ENCODE data around the gene KLHDC2. TPM values are rescaled to one million over a fixed set of nuclear protein-coding genes. Genes with fewer than 3 reads are reported as not detected.
"Not testable (repeated sequence)": the region's sequence is repeated elsewhere in the genome, so short reads cannot be mapped to it uniquely, and the experiment has no call there.

Gene KLHDC2
- polyA plus RNA-seq (ENCODE audit: insufficient read length in 10 of 10): 10 to 100 TPM; 64.3 to 76.7 (median 70.4) TPM
- long read RNA-seq, donor 1, full-length matches to known transcripts: 13 of 52 reads
- long read RNA-seq, donor 1, partial matches to known transcripts: 39 of 52 reads
- long read RNA-seq, donor 1, other reads (novel, unspliced or antisense): 0 of 52 reads
- long read RNA-seq, donor 2, full-length matches to known transcripts: 22 of 22 reads
- long read RNA-seq, donor 2, partial matches to known transcripts: 0 of 22 reads
- long read RNA-seq, donor 2, other reads (novel, unspliced or antisense): 0 of 22 reads
- long read RNA-seq, donor 3: 0 reads
- long read RNA-seq, donor 4, full-length matches to known transcripts: 8 of 53 reads
- long read RNA-seq, donor 4, partial matches to known transcripts: 45 of 53 reads
- long read RNA-seq, donor 4, other reads (novel, unspliced or antisense): 0 of 53 reads
- long read RNA-seq, donor 5, full-length matches to known transcripts: 9 of 19 reads
- long read RNA-seq, donor 5, partial matches to known transcripts: 10 of 19 reads
- long read RNA-seq, donor 5, other reads (novel, unspliced or antisense): 0 of 19 reads
- long read RNA-seq, donor 6, full-length matches to known transcripts: 25 of 25 reads
- long read RNA-seq, donor 6, partial matches to known transcripts: 0 of 25 reads
- long read RNA-seq, donor 6, other reads (novel, unspliced or antisense): 0 of 25 reads
- long read RNA-seq, donor 7, full-length matches to known transcripts: 13 of 13 reads
- long read RNA-seq, donor 7, partial matches to known transcripts: 0 of 13 reads
- long read RNA-seq, donor 7, other reads (novel, unspliced or antisense): 0 of 13 reads
- long read RNA-seq, donor 8, full-length matches to known transcripts: 21 of 65 reads
- long read RNA-seq, donor 8, partial matches to known transcripts: 44 of 65 reads
- long read RNA-seq, donor 8, other reads (novel, unspliced or antisense): 0 of 65 reads
- long read RNA-seq, donor 9, full-length matches to known transcripts: 3 of 3 reads
- long read RNA-seq, donor 9, partial matches to known transcripts: 0 of 3 reads
- long read RNA-seq, donor 9, other reads (novel, unspliced or antisense): 0 of 3 reads

DNA sequence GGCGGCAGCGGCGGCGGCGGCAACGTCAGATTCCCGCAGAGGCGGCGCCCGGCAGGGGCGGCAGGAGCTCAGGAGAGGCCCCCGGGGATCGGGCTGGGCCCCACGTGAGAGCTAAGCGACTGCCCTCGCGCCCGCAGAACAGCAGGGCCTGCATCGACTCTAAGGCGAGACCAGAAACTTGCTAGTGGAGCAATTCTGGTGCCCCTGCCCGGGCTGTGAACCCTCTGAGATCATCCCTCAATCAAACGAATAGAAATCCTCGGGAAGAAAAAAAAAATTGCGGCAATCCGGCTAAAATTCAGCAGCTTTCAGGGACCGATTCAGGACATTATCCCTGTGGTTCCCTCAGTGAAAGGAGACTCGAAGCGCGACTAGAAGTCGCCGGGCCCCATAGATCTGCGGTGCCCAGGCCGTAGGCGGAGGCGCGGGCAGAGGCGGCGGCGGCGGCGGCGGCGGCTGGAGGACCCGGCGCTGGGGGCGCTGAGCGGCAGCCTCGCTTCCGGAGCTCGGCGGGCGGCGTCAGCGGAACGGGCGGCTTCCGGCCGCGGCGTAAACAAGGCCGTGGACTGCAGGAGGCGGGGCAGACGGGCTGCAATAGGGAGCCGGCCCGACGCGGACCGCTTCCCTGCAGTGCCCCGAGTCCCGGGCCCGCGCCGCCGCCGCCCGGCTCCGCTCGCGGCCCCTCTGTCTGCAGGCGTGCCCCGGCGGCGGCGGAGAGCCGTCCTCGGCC is at the start of gene KLHDC2:
Gene KLHDC2, plus strand, starts transcription at position 583 of the 730 bp plus-strand sequence. CDS start 316 bp downstream, outside the sequence.
- peak; percentile 88 to 96 (median 90) for DNase-seq

DNA sequence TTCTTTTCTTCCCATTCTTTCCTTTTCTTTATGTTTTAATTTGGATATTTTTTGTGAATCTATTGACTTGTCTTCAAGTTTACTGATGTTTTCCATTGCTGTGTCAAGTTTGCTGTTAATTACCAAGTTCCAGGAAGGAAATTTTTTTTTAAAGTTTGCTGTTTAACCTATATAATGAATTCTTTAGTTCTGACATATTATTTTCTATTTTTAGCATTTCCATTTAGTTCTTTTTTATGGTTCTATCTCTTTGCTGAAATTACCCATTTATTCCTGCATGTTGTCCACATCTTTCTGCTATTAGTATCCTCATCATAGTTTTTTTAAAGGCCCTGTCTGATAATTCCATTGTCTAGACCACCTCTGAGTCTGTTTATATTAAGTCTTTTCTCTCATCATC is 47.2 kb upstream of the KLHDC2 start:
- no peak for DNase-seq

- peak in 1 of 3 donors; percentile 35 for DNase-seq
These were observed 46.1 kb upstream of the KLHDC2 start for GRCh38 chr14:49721733-49722435.

GRCh38 chr14:49727171-49727570 is 40.8 kb upstream of the KLHDC2 start:
- DNase-seq: no peak

DNA sequence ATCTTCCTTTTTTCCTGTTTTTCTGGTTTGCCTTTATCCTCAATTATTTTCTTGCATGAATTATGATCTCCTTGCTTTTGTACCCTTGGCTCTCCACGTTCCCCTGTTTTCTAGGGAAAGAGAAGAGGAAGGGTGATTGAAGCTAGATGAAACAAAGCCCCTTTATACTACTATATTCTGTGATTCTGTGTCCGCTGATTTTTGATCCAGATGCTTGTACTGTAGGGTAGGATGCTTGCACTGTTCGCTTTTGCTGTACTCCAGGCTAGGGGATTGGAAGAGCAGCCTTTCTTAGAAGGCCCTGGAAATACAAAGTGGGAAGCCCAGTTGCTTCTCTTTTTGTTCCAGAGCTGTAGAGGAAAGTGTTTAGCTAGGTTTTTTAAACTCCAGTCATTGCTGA is 35.1 kb upstream of the KLHDC2 start:
- DNase-seq: no peak

- peak in 1 of 3 donors; percentile 27 for DNase-seq
These were observed 34.1 kb upstream of the KLHDC2 start for GRCh38 chr14:49733836-49734235.

GRCh38 chr14:49735669-49736068 is 32.3 kb upstream of the KLHDC2 start:
- not testable (repeated sequence) for DNase-seq

DNA sequence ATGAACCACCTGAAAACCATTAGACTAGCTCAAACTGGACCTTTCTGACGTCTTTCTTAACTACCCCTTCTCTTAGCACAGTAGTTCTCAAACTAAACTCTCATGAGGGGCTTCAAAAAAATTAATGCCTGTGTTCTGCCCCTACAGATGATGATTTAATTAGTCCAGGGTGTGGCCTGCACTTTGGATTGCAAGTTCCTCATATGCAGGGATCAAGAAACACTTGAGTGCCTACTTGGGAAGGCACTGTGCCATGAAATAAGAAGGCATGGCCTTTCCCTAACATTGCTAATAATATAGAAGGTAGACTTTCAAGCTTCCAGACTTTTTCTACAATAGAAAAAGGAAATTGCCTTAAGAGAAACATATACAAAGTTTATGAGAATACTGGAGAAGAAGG is 22.8 kb upstream of the KLHDC2 start:
- no peak for DNase-seq

- not testable (repeated sequence) for DNase-seq
These were observed 21.5 kb upstream of the KLHDC2 start for GRCh38 chr14:49746476-49746875.

DNA sequence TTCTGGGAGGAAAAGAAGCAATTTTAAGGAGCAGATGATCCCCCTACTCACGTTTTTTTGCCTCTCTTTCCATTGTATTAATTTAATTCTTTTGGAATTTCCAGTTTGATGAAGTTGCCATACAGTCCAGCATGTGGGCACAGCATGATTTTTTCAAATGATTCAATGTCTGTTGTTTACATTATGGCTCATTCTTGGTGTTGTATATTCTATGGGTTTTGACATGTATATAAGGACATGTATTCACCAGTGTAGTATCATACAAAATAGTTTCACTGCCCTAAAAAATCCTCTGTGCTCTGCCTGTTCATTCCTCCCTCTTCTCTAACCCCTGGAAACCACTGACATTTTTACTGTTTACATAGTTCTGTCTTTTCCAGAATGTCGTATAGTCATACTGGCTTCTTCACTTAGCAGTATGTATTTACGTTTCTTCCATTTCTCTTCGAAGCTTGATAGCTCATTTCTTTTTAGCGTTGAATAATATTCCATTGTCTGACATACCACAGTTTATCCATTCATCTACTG is 13.3 kb upstream of the KLHDC2 start:
- DNase-seq: no peak

DNA sequence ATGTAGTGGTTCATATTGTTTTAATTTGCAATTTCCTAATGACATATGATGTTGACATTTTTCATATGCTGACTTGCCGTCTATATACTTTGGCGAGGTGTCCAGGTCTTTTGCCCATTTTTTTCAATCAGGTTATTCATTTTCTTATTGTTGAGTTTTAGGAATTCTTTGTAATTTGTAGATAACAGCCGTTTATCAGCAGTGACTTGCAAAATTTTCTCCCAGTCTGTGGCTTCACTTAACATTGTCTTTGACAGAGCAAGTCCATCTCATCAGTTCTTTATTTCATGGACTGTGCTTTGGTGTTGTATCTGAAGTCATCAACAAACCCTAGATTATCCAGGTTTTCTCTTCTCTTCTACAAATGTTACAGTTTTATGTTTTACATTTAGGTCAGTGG is 12.6 kb upstream of the KLHDC2 start:
- DNase-seq: no peak

DNA sequence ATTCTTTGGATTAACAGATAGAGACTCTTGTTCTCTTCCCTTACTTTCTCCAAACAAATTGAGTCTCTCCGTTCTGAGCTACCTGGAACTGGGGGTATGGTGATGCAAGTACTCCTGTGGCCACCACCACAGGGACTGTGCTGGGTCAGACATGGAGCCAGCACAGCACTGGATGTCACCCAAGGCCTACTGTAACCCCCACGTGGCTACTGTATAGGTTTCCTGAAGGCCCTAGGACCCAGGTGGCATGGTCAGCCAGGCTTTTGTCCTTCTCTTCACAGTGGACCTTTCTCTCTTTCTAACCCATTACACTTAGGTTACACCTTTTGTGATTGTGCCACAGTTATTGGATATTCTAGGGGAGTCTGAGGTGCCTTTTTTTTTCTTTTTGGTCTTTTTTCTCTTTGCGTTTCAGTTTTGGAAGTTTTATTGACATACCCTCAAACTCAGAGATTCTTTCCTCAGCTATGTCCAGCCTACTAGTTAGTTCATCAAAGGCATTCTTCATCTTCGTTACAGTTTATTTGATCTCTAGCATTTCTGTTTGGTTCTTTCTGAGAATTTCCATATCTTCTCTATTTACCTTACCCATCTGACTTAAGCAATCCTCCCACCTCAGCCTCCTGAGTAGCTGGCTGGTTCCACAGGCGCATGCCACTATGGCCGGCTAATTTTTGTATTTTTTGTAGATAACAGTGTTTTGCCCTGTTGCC is 6.0 kb upstream of the KLHDC2 start:
- DNase-seq: no peak

DNA sequence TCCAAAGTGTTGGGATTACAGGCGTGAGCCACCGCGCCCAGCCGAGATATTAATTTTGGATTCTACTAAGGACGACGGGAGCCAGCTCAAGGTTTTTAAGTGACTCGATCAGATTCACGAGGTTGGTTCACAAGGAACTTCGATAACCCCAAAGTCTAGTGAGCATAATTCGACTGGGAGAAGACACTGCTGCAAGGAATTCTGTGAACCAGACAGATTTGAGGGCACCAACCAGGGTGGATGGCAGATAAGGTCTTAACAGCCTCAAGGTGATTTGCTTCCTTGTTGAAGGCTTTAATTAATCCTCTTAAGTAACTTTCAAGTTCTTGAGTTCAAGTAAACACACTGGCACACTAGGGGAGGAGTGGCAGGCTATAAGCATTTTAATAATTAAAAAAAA is 1.1 kb upstream of the KLHDC2 start:
- DNase-seq: peak in 1 of 3 donors; percentile 2

DNA sequence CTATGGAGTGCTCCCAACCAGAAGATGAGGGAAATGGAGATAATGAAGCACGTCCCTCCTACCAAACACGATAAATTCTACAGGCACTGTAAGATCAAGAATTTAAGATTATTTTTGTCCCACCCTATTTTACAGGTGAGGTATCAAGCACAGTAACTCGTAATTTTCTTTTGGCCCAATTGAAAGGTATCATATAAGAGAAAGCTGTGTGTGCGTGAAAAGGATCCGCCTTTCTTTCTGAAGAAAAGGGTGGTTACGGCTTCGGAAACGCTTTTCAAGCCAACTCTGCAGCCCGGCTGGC is 733 bp upstream of the KLHDC2 start:
- no peak for DNase-seq

DNA sequence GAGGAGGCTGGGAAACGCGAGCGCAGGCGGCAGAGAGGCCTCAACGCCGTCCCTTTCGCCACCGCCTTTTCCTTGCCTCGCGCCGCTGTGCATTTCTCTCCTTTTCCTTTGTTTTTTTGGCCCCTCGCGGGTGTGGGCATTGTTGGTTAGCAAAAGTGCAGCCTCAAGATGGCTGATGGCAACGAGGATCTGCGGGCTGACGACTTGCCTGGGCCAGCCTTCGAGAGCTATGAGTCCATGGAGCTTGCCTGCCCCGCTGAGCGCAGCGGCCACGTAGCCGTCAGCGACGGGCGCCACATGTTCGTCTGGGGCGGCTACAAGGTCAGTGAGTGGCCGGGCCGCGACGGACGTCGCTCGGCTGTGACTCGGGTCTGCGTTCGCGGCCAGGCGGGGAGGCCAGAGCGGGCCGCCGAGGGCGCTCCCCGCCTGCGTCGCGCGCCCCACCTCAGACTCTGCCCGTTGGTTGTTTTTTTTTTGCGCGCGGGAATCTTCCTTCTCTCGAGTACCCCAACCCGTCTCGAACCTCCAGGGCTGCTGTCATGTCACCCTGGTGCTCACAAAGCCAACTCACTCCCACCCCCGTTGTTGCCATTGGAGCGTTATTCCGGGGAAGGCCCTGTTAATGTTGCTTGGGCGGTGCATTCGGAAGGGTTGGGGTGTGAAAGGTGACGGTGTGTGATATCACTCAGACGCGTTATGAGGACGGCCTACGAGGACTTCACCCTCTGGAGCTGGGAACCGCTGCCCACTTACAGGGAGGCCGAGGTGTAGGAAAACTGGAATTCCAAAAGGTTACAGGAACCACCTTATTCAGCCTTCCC is 558 bp downstream of the KLHDC2 start:
- DNase-seq: peak; percentile 37 to 87 (median 49)

DNA sequence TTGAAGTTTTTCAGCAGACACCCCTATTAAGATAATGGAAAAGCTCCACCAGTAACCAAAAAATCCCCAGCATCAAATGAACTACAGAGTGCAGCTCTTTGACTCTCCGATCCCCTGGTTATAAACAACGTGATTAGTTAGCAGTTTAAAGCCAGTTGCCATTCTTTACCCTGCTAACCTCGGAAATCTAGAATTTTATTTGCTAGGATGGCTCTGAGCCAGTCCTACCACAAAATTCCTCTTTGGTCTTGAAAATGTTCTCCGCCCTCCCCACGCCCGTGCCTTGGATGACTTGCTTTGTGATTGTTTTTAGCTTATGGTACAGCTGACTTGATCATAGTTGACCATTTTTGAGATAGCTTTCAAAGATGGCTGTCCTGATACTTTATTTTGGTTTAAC is 1.2 kb downstream of the KLHDC2 start:
- peak in 1 of 3 donors; percentile 7 for DNase-seq

GRCh38 chr14:49769581-49770211 is 1.7 kb downstream of the KLHDC2 start:
- no peak for DNase-seq

GRCh38 chr14:49770212-49770817 is 2.4 kb downstream of the KLHDC2 start:
- no peak for DNase-seq

Data from muscle of back (tissue), 13 donors.